ENCODE results near the gene SRGAP2C. TPM values are rescaled to one million over a fixed set of nuclear protein-coding genes. Genes with fewer than 3 reads are reported as not detected.

SRGAP2C gene
- total RNA-seq, 6 experiments from 2014 or later: 3.7 to 7.3 (median 5.4) TPM

DNA sequence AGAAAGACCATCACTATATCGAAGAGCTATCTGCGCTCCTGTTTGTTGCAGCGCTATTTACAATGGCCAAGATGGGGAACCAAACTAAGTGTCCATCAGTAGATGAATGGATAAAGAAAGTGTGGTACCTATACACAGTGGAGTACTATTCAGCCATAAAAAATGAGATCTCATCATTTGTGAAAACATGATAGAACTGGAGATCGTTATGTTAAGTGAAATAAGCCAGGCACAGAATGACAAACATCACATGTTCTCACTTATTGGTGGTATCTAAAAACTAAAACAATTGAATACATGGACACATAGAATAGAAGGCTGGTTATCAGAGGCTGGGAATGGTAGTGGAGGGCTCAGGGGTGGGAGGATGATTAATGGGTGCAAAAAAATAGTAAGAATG lies 256.2 kb downstream of the SRGAP2C start:
- 88% methylated on average over 4 of the region's 4 CpGs for WGBS (ENCODE audit: insufficient coverage, low coverage, low lambda C conversion rate, missing lambda C conversion rate)
- DNase-seq: no peak
- intact Hi-C loops (cut with DNase I): no loop called here

More for the DNA sequence above, 256.2 kb downstream of the SRGAP2C start:
- H3K27me3 ChIP-seq: no peaks in the 10 kb centered on the region
- ATAC-seq: no peak
- H3K27ac ChIP-seq: no peak overlapping the region
- H3K4me1 ChIP-seq: no peaks in the 10 kb centered on the region
- TF ChIP-seq, protein P1, sequence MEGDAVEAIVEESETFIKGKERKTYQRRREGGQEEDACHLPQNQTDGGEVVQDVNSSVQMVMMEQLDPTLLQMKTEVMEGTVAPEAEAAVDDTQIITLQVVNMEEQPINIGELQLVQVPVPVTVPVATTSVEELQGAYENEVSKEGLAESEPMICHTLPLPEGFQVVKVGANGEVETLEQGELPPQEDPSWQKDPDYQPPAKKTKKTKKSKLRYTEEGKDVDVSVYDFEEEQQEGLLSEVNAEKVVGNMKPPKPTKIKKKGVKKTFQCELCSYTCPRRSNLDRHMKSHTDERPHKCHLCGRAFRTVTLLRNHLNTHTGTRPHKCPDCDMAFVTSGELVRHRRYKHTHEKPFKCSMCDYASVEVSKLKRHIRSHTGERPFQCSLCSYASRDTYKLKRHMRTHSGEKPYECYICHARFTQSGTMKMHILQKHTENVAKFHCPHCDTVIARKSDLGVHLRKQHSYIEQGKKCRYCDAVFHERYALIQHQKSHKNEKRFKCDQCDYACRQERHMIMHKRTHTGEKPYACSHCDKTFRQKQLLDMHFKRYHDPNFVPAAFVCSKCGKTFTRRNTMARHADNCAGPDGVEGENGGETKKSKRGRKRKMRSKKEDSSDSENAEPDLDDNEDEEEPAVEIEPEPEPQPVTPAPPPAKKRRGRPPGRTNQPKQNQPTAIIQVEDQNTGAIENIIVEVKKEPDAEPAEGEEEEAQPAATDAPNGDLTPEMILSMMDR (IDR thresholded peaks at IDR 0.05): no peak
- no peak for TF ChIP-seq POLR2A (IDR thresholded peaks at IDR 0.05)
- H3K4me3 ChIP-seq: no peak overlapping the region
- H3K36me3 ChIP-seq: no peaks in the 10 kb centered on the region
- no peaks in the 10 kb centered on the region for H3K9me3 ChIP-seq

Small RNAs within 50 kb of the gene (small RNA-seq; reads per million reads assigned to genes)
- gene AC243994.1: 0 reads per million in 2 experiments

Other genes with a start within 250 kb of the SRGAP2C start
- under 1 TPM in 4 of 6 experiments, not detected in 2; 0.38 to 0.68 (median 0.64) TPM for gene FAM72B, start 635 bp upstream of the SRGAP2C start, total RNA-seq

Measured in right lobe of liver (tissue), 6 donors.